Liver (tissue), 9 donors: Measurements from ENCODE around the gene CTXN1. TPM values are rescaled to one million over a fixed set of nuclear protein-coding genes. Genes with fewer than 3 reads are reported as not detected.

Experiments used
- DNase-seq: peaks from one replicate; pipeline ENCODE4 v3.0.0-alpha.2; 2017; ENCODE audit warnings: low spot score
- H3K27ac ChIP-seq, 2 donors: one replicate each; pipeline ENCODE4 v1.7.0; 2013; ENCODE audit warnings: inconsistent platforms in 2 of 2, low read length in 2 of 2, control low read depth in 1 of 2, low read depth in 1 of 2, mild to moderate bottlenecking in 1 of 2
- H3K27me3 ChIP-seq, 4 donors: one replicate each; pipeline versions ENCODE4 v1.6.1 to v1.7.0; 2013; ENCODE audit warnings: low read length in 3 of 4, inconsistent platforms in 1 of 4, mild to moderate bottlenecking in 1 of 4, moderate library complexity in 1 of 4; ENCODE audit not compliant: control insufficient read depth in 4 of 4, insufficient read depth in 4 of 4
- H3K36me3 ChIP-seq, 4 donors: one replicate each; pipeline versions ENCODE4 v1.6.1 to v1.7.0; 2013; ENCODE audit warnings: low read length in 3 of 4, mild to moderate bottlenecking in 3 of 4, low read depth in 1 of 4, moderate library complexity in 1 of 4; ENCODE audit not compliant: control insufficient read depth in 4 of 4, insufficient read depth in 3 of 4
- H3K4me1 ChIP-seq, 4 donors: one replicate each; pipeline versions ENCODE4 v1.6.1 to v1.7.0; 2013; ENCODE audit warnings: low read length in 3 of 4, mild to moderate bottlenecking in 3 of 4, moderate library complexity in 1 of 4; ENCODE audit not compliant: control insufficient read depth in 4 of 4, insufficient read depth in 4 of 4
- H3K4me3 ChIP-seq, 3 donors: one replicate each; pipeline versions ENCODE4 v1.6.1 to v1.7.0; 2013; ENCODE audit warnings: low read length in 3 of 3, control low read depth in 1 of 3, low read depth in 1 of 3, mild to moderate bottlenecking in 1 of 3
- H3K9ac ChIP-seq, 2 donors: one replicate each; pipeline ENCODE4 v1.7.0; 2013; ENCODE audit warnings: low read length in 2 of 2, mild to moderate bottlenecking in 2 of 2, moderate library complexity in 2 of 2, control low read depth in 1 of 2, low read depth in 1 of 2
- H3K9me3 ChIP-seq, 4 donors: one replicate each; pipeline versions ENCODE4 v1.6.1 to v1.7.0; 2013; ENCODE audit warnings: low read length in 3 of 4; ENCODE audit not compliant: control insufficient read depth in 4 of 4
- ATF3 ChIP-seq: IDR thresholded peaks from 2 replicates; pipeline ENCODE4 v1.6.1; 2016; ENCODE audit warnings: antibody characterized with exemption
- CTCF ChIP-seq: fragments of 150-350 bp; IDR thresholded peaks from 2 replicates; pipeline ENCODE4 v1.5.1; 2017; ENCODE audit warnings: improper control_type of control experiment, low read depth, low read length; ENCODE audit not compliant: missing input control
- EGR1 ChIP-seq, 2 donors: IDR thresholded peaks; 2 replicates each; pipeline ENCODE4 v1.6.1; 2016 to 2018; ENCODE audit warnings: antibody characterized with exemption in 2 of 2, low read depth in 2 of 2
- FOXA1 ChIP-seq: IDR thresholded peaks from 2 replicates; pipeline ENCODE4 v1.6.1; 2016; ENCODE audit warnings: antibody characterized with exemption
- FOXA2 ChIP-seq: IDR thresholded peaks from 2 replicates; pipeline ENCODE4 v1.6.1; 2016; ENCODE audit warnings: antibody characterized with exemption
- GABPA ChIP-seq, 2 donors: IDR thresholded peaks in 1 of 2; conservative IDR thresholded peaks in 1 of 2; 2 replicates each; pipeline ENCODE4 v1.6.1; 2016; ENCODE audit warnings: antibody characterized with exemption in 2 of 2, mild to moderate bottlenecking in 1 of 2, moderate library complexity in 1 of 2
- HNF4A ChIP-seq, 2 donors: conservative IDR thresholded peaks; 2 replicates each; pipeline ENCODE4 v1.6.1; 2016; ENCODE audit warnings: antibody characterized with exemption in 2 of 2, mild to moderate bottlenecking in 2 of 2
- HNF4G ChIP-seq: IDR thresholded peaks from 2 replicates; pipeline ENCODE4 v1.6.1; 2016; ENCODE audit warnings: antibody characterized with exemption
- JUND ChIP-seq, 2 donors: IDR thresholded peaks; 2 replicates each; pipeline ENCODE4 v1.6.1; 2016; ENCODE audit warnings: antibody characterized with exemption in 2 of 2
- MAX ChIP-seq: IDR thresholded peaks from 2 replicates; pipeline ENCODE4 v1.6.1; 2016; ENCODE audit warnings: antibody characterized with exemption
- NR2F2 ChIP-seq: IDR thresholded peaks from 2 replicates; pipeline ENCODE4 v1.6.1; 2016; ENCODE audit warnings: antibody characterized with exemption
- RAD21 ChIP-seq, 2 donors: IDR thresholded peaks; 2 replicates each; pipeline ENCODE4 v1.6.1; 2016; ENCODE audit warnings: antibody characterized with exemption in 2 of 2, mild to moderate bottlenecking in 2 of 2
- REST ChIP-seq: IDR thresholded peaks from 2 replicates; pipeline ENCODE4 v1.6.1; 2016; ENCODE audit warnings: antibody characterized with exemption, mild to moderate bottlenecking
- RXRA ChIP-seq, 2 donors: IDR thresholded peaks; 2 replicates each; pipeline ENCODE4 v1.6.1; 2017 to 2018; ENCODE audit warnings: antibody characterized with exemption in 2 of 2, mild to moderate bottlenecking in 1 of 2
- SP1 ChIP-seq: IDR thresholded peaks from 2 replicates; pipeline ENCODE4 v1.6.1; 2018; ENCODE audit warnings: antibody characterized with exemption, mild to moderate bottlenecking
- TAF1 ChIP-seq: conservative IDR thresholded peaks from 2 replicates; pipeline ENCODE4 v1.6.1; 2016; ENCODE audit warnings: antibody characterized with exemption, mild to moderate bottlenecking
- YY1 ChIP-seq: IDR thresholded peaks from 2 replicates; pipeline ENCODE4 v1.6.1; 2016; ENCODE audit warnings: antibody characterized with exemption, mild to moderate bottlenecking
- ZBTB33 ChIP-seq: IDR thresholded peaks from 2 replicates; pipeline ENCODE4 v1.6.1; 2016; ENCODE audit warnings: antibody characterized with exemption
- WGBS: extraction: QIAGEN DNeasy Blood & Tissue Kit; methylation state at CpG from one replicate; pipeline ENCODE4 v1.1.7; 2013; 5-methylcytosine and 5-hydroxymethylcytosine counted together
- polyA plus RNA-seq, 2 donors: library from polyadenylated mRNA; stranded (reverse) in 1 of 2; unstranded in 1 of 2; fragments of 200-250 nt in 1 of 2; fragments of >200 nt in 1 of 2; fragmentation: Nextera tagmentation in 1 of 2; extraction: Ambion mirVana in 1 of 2; gene quantifications; one replicate each; pipeline versions ENCODE4 v1.2.1 to v1.2.3, GENCODE V29; 2013 to 2015
- total RNA-seq, 2 donors: library from RNA; depleted of rRNA; stranded (reverse); fragments of >200 nt; gene quantifications; one replicate each; pipeline ENCODE4 v1.2.3, GENCODE V29; 2014
- donor health status: healthy.
- donor health status: healthy.
- donor health status: healthy.
- donor health status: healthy.
- donor health status: healthy.

Gene CTXN1
- total and polyA plus RNA-seq, 4 donors = 0.07 to 0.14 (median 0.08) TPM; not detected in 1

- H3K9me3 ChIP-seq = no peaks in the 10 kb centered on the region
- H3K27ac ChIP-seq = peak overlapping the region; percentile 57 to 58
- no peaks in the 10 kb centered on the region for H3K27me3 ChIP-seq
- H3K9ac ChIP-seq = no peak overlapping the region
- H3K36me3 ChIP-seq = peaks cover 3 to 36% (median 14%) of the 10 kb centered on the region in 4 donors
- peaks cover 0 to 22% (median 14%) of the 10 kb centered on the region in 4 donors for H3K4me1 ChIP-seq
- 62% methylated on average over 35 of the region's 35 CpGs for WGBS
- TF ChIP-seq SP1 (no peak), HNF4A (conservative IDR thresholded peaks at IDR 0.05) (peak in 1 of 2 donors; percentile 22), GABPA (IDR thresholded peaks at IDR 0.05 in 1 of 2, conservative IDR thresholded peaks at IDR 0.05 in 1 of 2) (no peak), REST (no peak), JUND (IDR thresholded peaks at IDR 0.05) (no peak), RXRA (IDR thresholded peaks at IDR 0.05) (peak; percentile 63 to 76), EGR1 (IDR thresholded peaks at IDR 0.05; ENCODE audit: low read depth in 2 of 2) (no peak), NR2F2 (no peak), ATF3 (no peak), MAX (no peak), YY1 (no peak), HNF4G (no peak), ZBTB33 (no peak), TAF1 (no peak), FOXA1 (no peak), RAD21 (IDR thresholded peaks at IDR 0.05) (peak in 1 of 2 donors; percentile 36), FOXA2 (no peak), CTCF (no peak)
- no peak for DNase-seq
- no peak overlapping the region for H3K4me3 ChIP-seq
Observed at GRCh38 chr19:7971553-7972520, 45.9 kb upstream of the CTXN1 start.
